HUES6 (cell line): ENCODE data around the gene ZBED5.

Source experiments
- H3K27ac ChIP-seq: 2 replicates; pipeline ENCODE4 v1.7.0; 2013; ENCODE audit warnings: low read depth, mild to moderate bottlenecking, low read length, inconsistent platforms
- H3K27me3 ChIP-seq: 2 replicates; pipeline ENCODE4 v1.6.1; 2013; ENCODE audit warnings: low read length; ENCODE audit not compliant: control insufficient read depth, insufficient read depth
- H3K36me3 ChIP-seq: 2 replicates; pipeline ENCODE4 v1.6.1; 2013; ENCODE audit warnings: low read length; ENCODE audit not compliant: control insufficient read depth, insufficient read depth
- H3K4me1 ChIP-seq: 2 replicates; pipeline ENCODE4 v1.6.1; 2013; ENCODE audit warnings: low read length; ENCODE audit not compliant: control insufficient read depth, insufficient read depth
- H3K4me3 ChIP-seq: 2 replicates; pipeline ENCODE4 v1.5.1; 2013; ENCODE audit warnings: low read depth, low read length
- H3K9ac ChIP-seq: one replicate; pipeline ENCODE4 v1.6.1; 2013; ENCODE audit warnings: mild to moderate bottlenecking, low read length
- H3K9me3 ChIP-seq: 2 replicates; pipeline ENCODE4 v1.6.1; 2013; ENCODE audit warnings: low read depth, low read length; ENCODE audit not compliant: control insufficient read depth, insufficient read depth

Gene ZBED5

DNA sequence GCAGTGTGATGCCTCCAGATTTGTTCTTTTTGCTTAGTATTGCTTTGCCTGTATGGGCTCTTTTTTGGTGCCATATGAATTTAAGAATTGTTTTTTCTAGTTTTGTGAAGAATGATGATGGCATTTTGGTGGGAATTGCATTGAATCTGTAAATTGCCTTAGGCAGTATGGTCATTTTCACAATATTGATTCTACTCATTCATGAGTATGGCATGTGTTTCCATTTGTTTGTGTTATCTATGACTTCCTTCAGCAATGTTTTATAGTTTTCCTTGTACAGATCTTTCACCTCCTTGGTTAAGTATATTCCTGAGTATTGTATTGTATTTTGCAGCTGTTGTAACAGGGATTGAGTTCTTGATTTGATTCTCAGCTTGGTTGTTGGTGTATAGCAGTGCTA lies 18.3 kb upstream of the ZBED5 start:
- no peak overlapping the region for H3K9ac ChIP-seq
- peaks cover 13% of the 10 kb centered on the region; the same call in 1 of the 2 replicates for H3K9me3 ChIP-seq
- H3K4me1 ChIP-seq, result 0 out of 2 replicates have a peak, but pooled peaks cover 3% of the 10 kb centered on the region
- no peaks in the 10 kb centered on the region for H3K36me3 ChIP-seq
- H3K4me3 ChIP-seq, result no peak overlapping the region
- H3K27ac ChIP-seq, result no peak overlapping the region
- no peaks in the 10 kb centered on the region for H3K27me3 ChIP-seq

- H3K27ac ChIP-seq, result no peak overlapping the region
- 0 out of 2 replicates have a peak, but pooled peaks cover 3% of the 10 kb centered on the region for H3K4me1 ChIP-seq
- no peaks in the 10 kb centered on the region for H3K36me3 ChIP-seq
- H3K9me3 ChIP-seq, result peaks cover 13% of the 10 kb centered on the region; the same call in 1 of the 2 replicates
- no peaks in the 10 kb centered on the region for H3K27me3 ChIP-seq
- no peak overlapping the region for H3K9ac ChIP-seq
- no peak overlapping the region for H3K4me3 ChIP-seq
Observed at GRCh38 chr11:10875430-10876021, 17.7 kb upstream of the ZBED5 start.

- H3K4me1 ChIP-seq, result 0 out of 2 replicates have a peak, but pooled peaks cover 3% of the 10 kb centered on the region
- H3K9ac ChIP-seq, result no peak overlapping the region
- peaks cover 13% of the 10 kb centered on the region; the same call in 1 of the 2 replicates for H3K9me3 ChIP-seq
- H3K27ac ChIP-seq, result no peak overlapping the region
- H3K36me3 ChIP-seq, result no peaks in the 10 kb centered on the region
- no peaks in the 10 kb centered on the region for H3K27me3 ChIP-seq
- no peak overlapping the region for H3K4me3 ChIP-seq
Observed at GRCh38 chr11:10872097-10872496, 14.2 kb upstream of the ZBED5 start.

- Histone ChIP-seq H3K36me3 (no peaks in the 10 kb centered on the region), H3K27ac (no peak overlapping the region), H3K4me1 (no peaks in the 10 kb centered on the region), H3K27me3 (no peaks in the 10 kb centered on the region), H3K4me3 (no peak overlapping the region), H3K9me3 (0 out of 2 replicates have a peak, but pooled peaks cover 9% of the 10 kb centered on the region), H3K9ac (no peak overlapping the region)
Observed at GRCh38 chr11:10868352-10868751, 10.5 kb upstream of the ZBED5 start.

DNA sequence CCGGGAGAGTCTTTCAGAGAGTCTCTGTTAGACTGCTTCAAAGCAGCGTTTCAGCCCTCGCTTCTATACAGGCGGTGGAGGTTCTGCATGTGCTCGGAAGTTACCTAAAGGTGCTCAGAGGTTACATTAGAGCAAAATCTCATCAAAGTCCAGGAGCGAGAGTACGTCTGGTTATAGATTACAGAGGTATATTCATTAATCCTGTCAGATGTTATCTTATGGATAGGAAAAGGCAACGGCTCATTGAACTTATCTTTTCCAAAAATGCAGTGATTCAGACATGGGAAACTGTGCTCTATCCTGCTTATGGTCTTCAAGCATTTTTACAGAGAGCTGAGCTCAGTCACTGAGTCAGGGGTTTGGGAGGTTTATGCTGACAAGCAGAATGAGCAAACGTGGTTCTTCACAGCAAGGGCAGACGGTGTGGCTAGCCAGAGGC lies 9.1 kb upstream of the ZBED5 start:
- Histone ChIP-seq H3K9me3 (0 out of 2 replicates have a peak, but pooled peaks cover 3% of the 10 kb centered on the region), H3K27me3 (no peaks in the 10 kb centered on the region), H3K36me3 (no peaks in the 10 kb centered on the region), H3K4me3 (no peak overlapping the region), H3K9ac (no peak overlapping the region), H3K4me1 (no peaks in the 10 kb centered on the region), H3K27ac (no peak overlapping the region)

DNA sequence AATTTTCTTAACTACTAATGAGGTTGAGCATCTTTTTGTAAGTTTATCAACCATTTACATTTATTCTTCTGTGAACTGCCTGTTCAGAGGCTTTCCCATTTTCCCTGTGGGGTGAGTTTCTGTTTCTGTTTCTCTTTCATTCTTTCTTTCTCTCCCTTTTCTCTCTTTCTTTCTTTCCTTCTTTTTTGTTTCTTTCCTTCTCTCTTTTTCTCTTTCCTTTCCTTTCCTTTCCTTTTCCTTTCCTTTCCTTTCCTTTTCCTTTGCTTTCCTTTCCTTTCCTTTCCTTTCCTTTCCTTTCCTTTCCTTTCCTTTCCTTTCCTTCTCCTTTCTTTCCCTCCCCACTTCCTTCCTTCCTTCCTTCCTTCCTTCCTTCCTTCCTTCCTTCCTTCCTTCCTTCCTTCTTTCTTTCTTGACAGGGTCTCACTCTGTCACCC lies 8.0 kb upstream of the ZBED5 start:
- Histone ChIP-seq H3K4me1 (no peaks in the 10 kb centered on the region), H3K9ac (no peak overlapping the region), H3K36me3 (no peaks in the 10 kb centered on the region), H3K9me3 (no peaks in the 10 kb centered on the region), H3K27me3 (no peaks in the 10 kb centered on the region), H3K4me3 (no peak overlapping the region), H3K27ac (no peak overlapping the region)

DNA sequence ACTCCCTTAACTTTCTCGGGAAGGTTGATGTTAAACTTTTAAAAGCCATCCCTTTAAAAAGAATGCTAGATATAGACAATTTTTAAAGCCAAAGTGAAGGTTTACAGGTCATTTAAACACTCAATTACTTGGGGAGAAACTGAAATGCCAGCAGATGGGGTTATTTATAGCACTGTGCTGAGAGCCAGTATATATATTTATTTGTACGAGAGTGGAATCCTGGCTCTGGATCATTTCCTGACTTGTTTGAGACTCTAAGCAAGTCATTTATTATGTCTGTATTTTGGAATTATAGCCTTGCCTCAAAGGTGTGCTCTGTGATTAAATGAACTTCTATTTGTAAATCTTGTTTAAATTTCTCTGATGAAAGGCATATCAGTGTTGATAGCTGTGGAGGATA lies 6.8 kb upstream of the ZBED5 start:
- H3K4me1 ChIP-seq, result no peaks in the 10 kb centered on the region
- no peaks in the 10 kb centered on the region for H3K9me3 ChIP-seq
- H3K4me3 ChIP-seq, result no peak overlapping the region
- H3K27me3 ChIP-seq, result no peaks in the 10 kb centered on the region
- H3K27ac ChIP-seq, result no peak overlapping the region
- no peak overlapping the region for H3K9ac ChIP-seq
- H3K36me3 ChIP-seq, result no peaks in the 10 kb centered on the region

- Histone ChIP-seq H3K9ac (no peak overlapping the region), H3K27ac (no peak overlapping the region), H3K4me1 (no peaks in the 10 kb centered on the region), H3K36me3 (no peaks in the 10 kb centered on the region), H3K4me3 (no peak overlapping the region), H3K9me3 (no peaks in the 10 kb centered on the region), H3K27me3 (no peaks in the 10 kb centered on the region)
Observed at GRCh38 chr11:10862446-10862845, 4.6 kb upstream of the ZBED5 start.

- Histone ChIP-seq H3K9me3 (no peaks in the 10 kb centered on the region), H3K27ac (no peak overlapping the region), H3K4me1 (no peaks in the 10 kb centered on the region), H3K4me3 (no peak overlapping the region), H3K36me3 (no peaks in the 10 kb centered on the region), H3K9ac (no peak overlapping the region), H3K27me3 (no peaks in the 10 kb centered on the region)
Observed at GRCh38 chr11:10861799-10862198, 3.9 kb upstream of the ZBED5 start.

DNA sequence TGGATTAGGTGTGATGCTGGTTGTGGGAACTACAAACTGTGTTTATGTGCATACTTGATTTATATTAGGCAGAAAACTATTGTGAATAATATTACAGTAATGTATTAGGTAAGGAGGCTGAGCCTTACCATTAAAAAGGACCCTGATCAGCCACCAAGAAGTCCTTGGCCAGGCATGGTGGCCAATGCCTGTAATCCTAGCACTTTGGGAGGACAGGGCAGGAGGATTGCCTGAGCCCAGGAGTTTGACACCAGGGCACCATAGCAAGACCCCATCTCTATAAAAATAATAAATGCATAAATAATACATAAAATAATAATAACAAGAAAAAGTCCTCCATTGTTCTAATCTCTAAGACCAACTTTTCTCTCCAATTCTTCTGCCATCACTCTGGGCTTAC lies 3.2 kb upstream of the ZBED5 start:
- Histone ChIP-seq H3K27ac (no peak overlapping the region), H3K9ac (no peak overlapping the region), H3K27me3 (no peaks in the 10 kb centered on the region), H3K4me3 (no peak overlapping the region), H3K4me1 (peaks cover 7% of the 10 kb centered on the region; the same call in 1 of the 2 replicates), H3K36me3 (peaks cover under 1% of the 10 kb centered on the region; the same call in 1 of the 2 replicates), H3K9me3 (no peaks in the 10 kb centered on the region)

- Histone ChIP-seq H3K36me3 (peaks cover 24% of the 10 kb centered on the region), H3K4me1 (peaks cover 7% of the 10 kb centered on the region; the same call in 1 of the 2 replicates), H3K27ac (peak overlapping the region; percentile 64; the same call in 1 of the 2 replicates), H3K9me3 (no peaks in the 10 kb centered on the region), H3K4me3 (peak overlapping the region; percentile 98), H3K9ac (peak overlapping the region; percentile 87), H3K27me3 (no peaks in the 10 kb centered on the region)
Observed at GRCh38 chr11:10858439-10859325, 829 bp upstream of the ZBED5 start.
